ENCODE results near the gene RACGAP1.
"Not testable (repeated sequence)": the region's sequence is repeated elsewhere in the genome, so short reads cannot be mapped to it uniquely, and the experiment has no call there.

The RACGAP1 gene

GRCh38 chr12:50056639-50056976 lies 31.3 kb upstream of the RACGAP1 start:
- no peak for DNase-seq

GRCh38 chr12:50055831-50056638 lies 30.7 kb upstream of the RACGAP1 start:
- peak; percentile 62 for DNase-seq

- DNase-seq, result no peak
These were observed 28.3 kb upstream of the RACGAP1 start for GRCh38 chr12:50053583-50053982.

GRCh38 chr12:50052964-50053363 lies 27.7 kb upstream of the RACGAP1 start:
- no peak for DNase-seq

GRCh38 chr12:50052544-50052943 lies 27.2 kb upstream of the RACGAP1 start:
- DNase-seq, result no peak

- DNase-seq, result no peak
These were observed 26.0 kb upstream of the RACGAP1 start for GRCh38 chr12:50051101-50051806.

GRCh38 chr12:50050410-50051098 lies 25.3 kb upstream of the RACGAP1 start:
- peak; percentile 82 for DNase-seq

GRCh38 chr12:50050119-50050385 lies 24.8 kb upstream of the RACGAP1 start:
- no peak for DNase-seq

- DNase-seq, result no peak
These were observed 24.2 kb upstream of the RACGAP1 start for GRCh38 chr12:50049254-50050118.

- DNase-seq, result no peak
These were observed 22.5 kb upstream of the RACGAP1 start for GRCh38 chr12:50047693-50048250.

GRCh38 chr12:50043854-50044253 lies 18.6 kb upstream of the RACGAP1 start:
- no peak for DNase-seq

GRCh38 chr12:50043308-50043707 lies 18.0 kb upstream of the RACGAP1 start:
- DNase-seq, result no peak

GRCh38 chr12:50042693-50043092 lies 17.4 kb upstream of the RACGAP1 start:
- no peak for DNase-seq

GRCh38 chr12:50041962-50042361 lies 16.7 kb upstream of the RACGAP1 start:
- DNase-seq, result no peak

GRCh38 chr12:50041062-50041860 lies 16.0 kb upstream of the RACGAP1 start:
- no peak for DNase-seq

- DNase-seq, result no peak
These were observed 15.4 kb upstream of the RACGAP1 start for GRCh38 chr12:50040657-50041056.

GRCh38 chr12:50039151-50039835 lies 14.0 kb upstream of the RACGAP1 start:
- peak; percentile 83 for DNase-seq

GRCh38 chr12:50038336-50038735 lies 13.0 kb upstream of the RACGAP1 start:
- no peak for DNase-seq

GRCh38 chr12:50032854-50033581 lies 7.7 kb upstream of the RACGAP1 start:
- no peak for DNase-seq

- no peak for DNase-seq
These were observed 7.2 kb upstream of the RACGAP1 start for GRCh38 chr12:50032515-50032853.

GRCh38 chr12:50030449-50030848 lies 5.2 kb upstream of the RACGAP1 start:
- DNase-seq, result not testable (repeated sequence)

Measured in femur (tissue), 1 donor.